Right forelimb (tissue), 1 donor: ENCODE results near the gene LGMN.
"Not testable (repeated sequence)": the region's sequence is repeated elsewhere in the genome, so short reads cannot be mapped to it uniquely, and the experiment has no call there.

Source experiments
- DNase-seq: peaks from one replicate; pipeline ENCODE4 v3.0.0-alpha.2; 2018

The LGMN gene

DNA sequence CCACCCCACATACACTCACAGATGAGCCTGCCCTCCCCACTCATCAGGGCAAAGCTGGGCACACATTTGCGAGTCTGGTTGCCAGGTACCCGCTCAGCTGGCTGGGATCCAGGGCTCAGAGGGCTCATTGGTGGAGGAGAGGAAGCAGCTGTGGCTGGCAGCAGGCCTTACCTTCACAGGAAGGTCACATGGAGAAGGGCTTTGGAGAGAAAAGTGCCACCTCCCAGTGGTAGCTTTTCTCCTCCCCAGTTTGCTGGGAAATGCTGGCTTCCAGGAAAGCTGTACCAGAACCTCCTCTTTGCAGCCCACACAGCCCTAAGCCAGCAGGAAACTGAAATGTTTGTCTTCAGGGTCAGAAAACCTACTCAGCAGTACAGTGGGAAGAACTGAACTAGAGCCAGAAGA is 55.6 kb downstream of the LGMN start:
- peak; percentile 77 for DNase-seq

DNA sequence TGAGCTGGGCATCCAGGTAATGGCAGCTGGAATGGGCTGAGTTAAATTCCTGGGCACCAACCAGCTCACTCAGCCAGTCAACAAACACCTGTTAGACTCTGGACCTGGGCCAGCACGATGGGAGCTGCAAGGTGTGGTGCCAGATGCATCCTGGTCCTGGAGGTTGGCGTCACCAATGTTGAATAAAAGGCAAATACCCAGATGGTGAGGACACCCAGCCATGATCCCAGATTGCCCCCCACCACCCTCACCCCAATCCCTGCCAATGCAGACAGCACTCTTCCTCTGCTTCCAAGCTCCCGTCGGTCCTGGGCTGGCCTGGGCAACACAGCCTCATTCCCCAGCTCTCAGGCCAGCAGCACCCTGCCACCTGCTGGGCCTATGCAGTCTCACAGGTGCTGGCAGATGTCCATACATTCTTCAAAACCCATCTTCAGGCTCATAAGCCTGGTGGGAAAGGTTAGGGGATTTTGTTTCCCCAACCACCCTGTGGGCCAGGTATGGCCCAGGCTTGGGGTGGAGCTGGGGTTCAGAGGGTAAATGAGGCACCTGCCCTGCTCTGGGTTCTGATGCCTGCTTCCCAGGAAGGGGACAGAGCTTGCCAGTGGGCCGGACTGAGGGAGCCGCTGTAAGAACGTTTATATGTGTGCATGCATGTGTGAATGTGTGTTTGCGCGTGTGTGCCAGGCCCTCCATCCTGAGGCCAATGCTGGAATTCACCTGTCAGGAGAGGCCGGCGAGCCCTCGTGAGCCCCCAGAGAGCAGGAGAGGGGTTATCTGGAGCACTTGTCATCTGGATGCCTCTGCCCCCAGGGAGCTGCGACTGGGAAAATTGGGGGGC is 58.0 kb downstream of the LGMN start:
- peak; percentile 45 for DNase-seq

DNA sequence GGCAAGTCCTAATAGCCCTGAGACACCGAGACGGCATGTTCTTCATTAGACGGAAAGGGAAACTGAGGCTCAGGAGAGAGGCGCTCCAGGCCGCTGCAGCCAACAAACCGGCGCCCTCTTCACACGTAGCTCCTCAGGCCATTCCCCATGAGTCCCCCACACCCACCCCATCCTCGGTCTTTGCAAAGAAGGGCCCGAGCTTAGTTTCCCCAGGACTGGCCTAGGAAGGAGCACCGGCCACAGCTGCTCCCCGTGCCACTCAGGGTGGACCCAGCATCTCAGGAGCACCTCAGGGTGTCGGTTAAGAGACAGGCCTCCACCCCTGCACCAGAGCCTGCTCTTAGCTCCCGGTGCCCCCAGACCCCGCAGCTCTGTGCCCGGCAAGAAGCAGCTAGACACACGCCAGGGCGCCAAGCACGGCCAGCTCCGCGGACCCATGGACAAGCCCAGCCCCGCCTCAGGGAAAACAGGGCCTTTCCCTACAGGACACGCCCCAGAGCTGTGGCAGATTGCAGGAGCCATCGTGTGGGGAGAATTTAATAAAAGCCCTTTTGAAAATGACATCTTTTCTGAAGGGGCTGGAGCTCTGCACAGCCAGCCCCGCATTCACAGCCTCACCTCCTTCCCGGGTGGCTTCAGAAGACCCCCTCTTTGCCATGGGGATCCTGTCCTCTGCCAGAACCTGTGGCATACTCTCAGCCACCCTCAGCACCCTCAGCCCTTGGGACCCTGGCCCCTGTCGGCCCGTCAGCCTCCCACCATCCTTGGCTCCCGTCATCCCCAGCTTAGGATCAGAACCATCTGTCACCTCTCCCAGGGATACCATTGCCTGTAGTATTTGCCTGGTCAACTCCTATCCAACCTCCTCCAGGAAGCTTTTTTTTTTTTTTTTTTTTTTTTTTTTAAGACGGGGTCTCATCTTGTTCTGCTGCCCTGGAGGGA is 59.7 kb downstream of the LGMN start:
- peak; percentile 45 for DNase-seq

DNA sequence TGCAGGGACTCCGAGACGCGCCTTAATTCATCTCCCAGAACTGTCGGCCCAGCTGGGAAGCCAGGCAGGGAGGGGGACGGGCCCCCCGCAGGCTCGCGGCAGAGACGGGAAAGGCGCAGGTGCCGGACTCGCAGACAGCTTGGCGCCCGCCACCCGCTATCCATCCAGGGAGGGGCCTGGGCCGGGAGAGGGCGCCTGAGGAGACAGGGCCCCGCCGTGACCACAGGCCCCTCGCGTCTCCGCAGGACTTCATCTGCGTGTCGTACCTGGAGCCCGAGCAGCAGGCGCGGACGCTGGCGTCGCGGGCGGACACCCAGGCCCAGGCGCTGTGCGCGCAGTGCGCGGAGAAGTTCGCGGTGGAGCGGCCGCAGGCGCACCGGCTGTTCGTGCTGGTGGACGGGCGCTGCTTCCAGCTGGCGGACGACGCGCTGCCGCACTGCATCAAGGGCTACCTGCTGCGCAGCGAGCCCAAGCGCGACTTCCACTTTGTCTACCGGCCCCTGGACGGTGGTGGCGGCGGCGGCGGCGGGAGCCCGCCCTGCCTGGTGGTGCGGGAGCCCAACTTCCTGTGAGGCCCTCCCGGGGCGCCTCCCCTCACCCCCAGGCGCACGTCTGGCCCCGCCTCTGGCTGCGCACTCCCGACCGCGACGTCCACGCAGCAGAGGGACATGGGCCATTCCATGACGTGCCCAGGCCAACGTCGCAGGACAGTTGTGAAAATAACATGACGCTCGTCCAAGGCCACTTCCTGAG is 60.6 kb downstream of the LGMN start:
- DNase-seq, result peak; percentile 58

DNA sequence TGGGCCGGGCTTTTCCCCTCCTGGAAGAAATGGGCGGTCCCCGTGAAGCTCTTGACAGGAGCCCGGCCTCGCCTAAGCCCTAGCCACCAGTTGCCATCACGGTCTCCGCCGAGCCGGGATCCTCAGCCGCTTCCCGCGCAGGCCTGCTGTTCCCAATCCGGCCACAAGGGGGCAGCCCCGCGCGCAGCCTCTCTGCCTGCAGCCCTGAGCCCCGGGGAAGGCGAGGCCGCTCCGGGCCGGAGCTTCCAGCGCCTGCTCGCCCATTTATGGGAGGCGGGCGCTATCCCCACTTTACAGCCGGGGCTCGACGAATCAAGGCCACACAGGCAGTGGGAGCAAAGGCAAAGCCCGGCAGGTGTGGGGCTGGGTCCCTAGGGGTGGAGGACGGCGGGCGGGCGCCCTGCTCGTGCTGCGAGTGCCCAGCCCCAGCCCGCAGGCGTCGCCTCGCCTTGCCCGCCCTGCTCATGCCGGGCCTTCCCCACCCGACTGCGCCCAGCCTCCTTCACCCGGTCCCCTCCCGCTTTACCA is 61.5 kb downstream of the LGMN start:
- peak; percentile 92 for DNase-seq

DNA sequence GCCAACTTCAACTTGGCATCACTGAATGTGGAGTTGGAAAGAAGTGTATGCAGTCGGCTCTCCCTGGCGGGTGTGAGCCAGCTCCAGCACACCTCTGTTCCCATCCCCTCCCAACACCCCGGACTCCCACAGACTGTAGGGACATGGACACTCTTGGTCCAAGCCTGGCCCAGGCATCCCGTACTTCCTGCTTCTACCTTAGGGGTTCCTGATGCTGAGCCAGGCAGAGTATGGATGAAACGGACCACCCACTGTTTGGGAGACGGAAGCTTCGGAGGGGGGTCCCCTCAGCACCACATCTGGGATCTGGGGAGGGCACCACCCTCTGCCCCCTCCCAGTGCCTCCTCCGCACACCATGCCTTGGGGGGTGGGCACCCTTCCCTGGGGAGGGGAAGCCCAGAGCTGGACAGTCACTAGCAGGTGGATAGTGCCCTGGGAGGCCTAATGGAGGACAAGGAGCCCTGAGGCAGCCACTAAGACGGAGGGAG is 62.0 kb downstream of the LGMN start:
- peak; percentile 40 for DNase-seq

DNA sequence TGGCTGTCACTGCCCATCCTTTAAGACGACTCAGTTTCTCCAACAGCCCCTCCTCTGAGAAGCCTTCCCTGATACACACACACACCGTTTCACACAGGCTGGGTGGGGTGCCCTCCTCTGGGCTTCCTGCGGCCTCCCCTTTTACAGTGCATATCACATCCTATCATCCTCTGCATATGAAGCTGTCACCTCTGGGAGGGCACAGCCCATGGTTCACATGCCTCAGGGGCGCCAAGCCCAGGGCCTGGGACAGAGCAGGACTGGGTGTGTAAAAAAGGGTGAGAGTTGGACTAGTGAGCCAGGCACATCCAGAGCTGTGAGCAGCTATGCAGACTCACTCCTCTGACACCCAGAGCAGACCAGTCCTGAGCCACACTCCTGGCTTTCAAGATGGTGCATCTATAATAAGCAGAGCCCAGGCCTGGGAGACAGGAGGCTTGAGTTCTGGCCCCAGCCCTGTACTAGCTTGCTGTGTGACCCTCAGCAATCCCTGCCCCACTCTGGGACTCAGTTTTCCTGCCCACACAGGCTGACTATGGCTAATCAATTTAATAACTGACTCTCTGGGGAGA is 62.6 kb downstream of the LGMN start:
- peak; percentile 32 for DNase-seq

GRCh38 chr14:92684801-92685560 is 63.4 kb downstream of the LGMN start:
- peak; percentile 43 for DNase-seq

DNA sequence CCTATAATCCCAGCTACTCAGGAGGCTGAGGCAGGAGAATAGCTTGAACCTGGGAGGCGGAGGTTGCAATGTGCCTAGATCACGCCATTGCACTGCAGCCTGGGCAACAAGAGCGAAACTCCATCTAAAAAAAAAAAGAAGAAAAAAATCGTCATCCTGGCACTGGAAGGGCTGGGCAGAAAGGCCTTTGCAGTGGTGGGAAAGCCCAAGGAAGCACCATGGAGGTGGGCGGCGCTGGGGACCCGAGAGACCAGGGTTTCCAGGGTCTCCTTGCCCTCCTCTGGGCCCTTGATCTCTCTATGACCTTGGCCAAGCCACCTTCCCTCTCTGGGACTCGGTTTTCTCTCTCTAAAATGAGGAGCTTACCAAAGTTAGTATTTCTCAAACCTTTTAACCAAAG is 65.4 kb downstream of the LGMN start:
- DNase-seq, result peak; percentile 4

- DNase-seq, result peak; percentile 85
Observed at GRCh38 chr14:92680781-92681650, 67.4 kb downstream of the LGMN start.

DNA sequence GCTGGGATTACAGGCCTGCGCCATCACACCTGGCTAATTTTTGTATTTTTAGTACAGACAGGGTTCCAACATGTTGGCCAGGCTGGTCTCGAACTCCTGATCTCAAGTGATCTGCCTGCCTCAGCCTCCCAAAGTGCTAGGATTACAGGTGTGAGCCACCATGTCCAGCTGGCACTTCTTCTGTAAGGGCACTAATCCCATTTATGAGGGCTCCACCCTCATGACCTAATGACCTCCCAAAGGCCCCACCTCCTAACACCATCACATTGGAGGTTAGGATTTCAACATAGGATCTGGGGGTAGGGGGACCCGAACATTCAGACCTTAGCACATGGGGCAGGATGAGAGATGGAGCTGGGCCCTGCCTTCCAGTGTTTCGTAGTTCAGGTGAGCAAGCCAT is 68.1 kb downstream of the LGMN start:
- DNase-seq, result not testable (repeated sequence)

GRCh38 chr14:92679246-92679645 is 69.2 kb downstream of the LGMN start:
- peak; percentile 26 for DNase-seq

DNA sequence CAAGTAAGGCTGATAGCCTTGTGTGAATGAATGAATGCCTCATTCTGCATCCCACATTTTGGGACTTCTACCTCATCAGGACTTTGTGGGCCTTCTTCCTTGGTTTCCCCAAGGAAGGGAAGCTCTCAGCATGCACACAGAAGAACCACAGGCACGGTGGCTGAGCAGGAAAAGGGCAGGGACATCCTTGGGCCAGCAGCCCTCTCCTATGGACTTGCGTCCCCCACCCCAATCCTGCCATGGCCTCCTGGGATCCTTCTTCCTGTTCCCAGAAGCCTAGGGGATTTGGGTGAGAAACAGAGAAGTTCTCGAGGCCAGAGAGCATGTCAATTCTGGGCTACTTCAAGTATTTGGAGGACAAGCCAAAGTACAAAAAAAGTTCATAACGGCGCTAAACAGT is 69.7 kb downstream of the LGMN start:
- DNase-seq, result no peak

- DNase-seq, result no peak
Observed at GRCh38 chr14:92677955-92678354, 70.5 kb downstream of the LGMN start.

DNA sequence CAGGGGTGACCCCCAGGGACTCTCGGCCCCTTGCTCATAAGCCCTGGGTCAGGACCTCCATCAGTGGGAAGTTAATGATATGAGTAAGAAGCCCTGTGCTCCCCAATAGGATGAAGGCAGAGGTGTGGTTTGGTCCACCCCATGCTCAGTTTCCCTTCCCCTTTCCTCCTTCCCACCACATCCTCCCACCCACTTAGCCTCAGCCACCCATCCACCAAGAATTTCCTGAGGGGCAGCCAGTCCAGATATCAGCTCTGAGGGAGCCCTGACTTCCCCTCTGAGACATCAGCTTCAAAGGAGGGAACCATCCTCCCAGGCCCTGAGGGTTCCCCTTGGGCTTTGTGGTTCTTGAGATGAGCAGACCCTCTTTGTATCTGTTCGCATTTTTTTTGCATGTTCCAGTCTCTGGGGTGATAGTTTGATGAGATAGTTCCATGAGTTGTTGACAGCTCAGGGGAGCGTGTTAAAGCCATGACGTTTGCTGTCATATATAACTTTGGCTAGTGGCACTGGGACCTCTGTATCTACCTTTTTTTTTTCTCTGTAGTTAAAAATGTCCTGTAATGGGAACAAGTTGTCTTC is 71.2 kb downstream of the LGMN start:
- peak; percentile 40 for DNase-seq

DNA sequence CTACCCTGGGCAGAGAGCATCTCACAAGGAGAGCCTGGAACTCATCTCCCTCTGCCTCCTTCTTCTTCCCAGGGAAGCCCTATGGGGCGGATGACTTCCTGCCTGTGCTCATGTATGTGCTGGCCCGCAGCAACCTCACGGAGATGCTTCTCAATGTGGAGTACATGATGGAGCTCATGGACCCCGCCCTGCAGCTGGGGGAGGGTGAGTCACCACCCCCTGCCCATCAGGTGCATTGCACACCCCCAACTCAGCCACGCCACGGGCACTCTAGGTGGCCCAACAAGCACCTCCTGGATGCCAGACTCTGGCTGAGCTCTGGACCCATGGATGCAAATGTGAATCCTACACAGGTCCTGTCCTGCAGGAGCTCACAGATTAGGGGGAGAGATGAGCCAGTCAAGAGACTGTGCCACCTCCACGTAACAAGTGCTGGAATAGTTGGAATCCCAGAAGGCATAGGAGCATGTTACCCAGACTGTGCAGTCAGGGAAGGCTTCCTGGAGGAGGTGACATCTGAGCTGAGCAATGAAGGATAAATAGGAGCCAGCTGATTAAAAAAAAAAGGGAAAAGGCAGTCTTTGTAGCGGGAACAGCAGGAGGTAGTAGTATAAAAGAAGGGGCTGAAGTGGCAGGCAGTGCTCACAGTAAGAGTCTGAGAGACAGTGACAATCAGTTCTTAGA is 71.9 kb downstream of the LGMN start:
- DNase-seq, result peak; percentile 19

GRCh38 chr14:92675976-92676375 is 72.5 kb downstream of the LGMN start:
- peak; percentile 45 for DNase-seq

DNA sequence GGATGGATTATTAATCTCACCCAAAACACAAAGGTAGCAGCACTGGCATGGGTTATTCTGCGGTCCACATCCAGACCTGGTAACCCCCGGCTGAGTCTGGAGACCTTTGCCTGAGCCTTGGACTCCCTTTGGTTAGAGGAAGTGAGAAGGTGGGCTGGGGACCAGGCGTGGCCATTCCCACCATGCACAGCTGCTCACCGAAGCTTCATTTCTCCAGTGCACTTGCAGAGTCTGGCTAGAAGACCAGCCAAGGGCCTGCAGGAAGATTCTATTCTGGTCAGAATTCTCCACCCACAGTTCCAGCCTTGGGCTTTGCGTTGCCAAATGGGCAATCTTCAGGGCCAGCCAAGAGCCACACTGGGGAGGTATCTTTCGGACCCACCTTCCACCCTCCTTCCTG is 73.0 kb downstream of the LGMN start:
- peak; percentile 4 for DNase-seq

DNA sequence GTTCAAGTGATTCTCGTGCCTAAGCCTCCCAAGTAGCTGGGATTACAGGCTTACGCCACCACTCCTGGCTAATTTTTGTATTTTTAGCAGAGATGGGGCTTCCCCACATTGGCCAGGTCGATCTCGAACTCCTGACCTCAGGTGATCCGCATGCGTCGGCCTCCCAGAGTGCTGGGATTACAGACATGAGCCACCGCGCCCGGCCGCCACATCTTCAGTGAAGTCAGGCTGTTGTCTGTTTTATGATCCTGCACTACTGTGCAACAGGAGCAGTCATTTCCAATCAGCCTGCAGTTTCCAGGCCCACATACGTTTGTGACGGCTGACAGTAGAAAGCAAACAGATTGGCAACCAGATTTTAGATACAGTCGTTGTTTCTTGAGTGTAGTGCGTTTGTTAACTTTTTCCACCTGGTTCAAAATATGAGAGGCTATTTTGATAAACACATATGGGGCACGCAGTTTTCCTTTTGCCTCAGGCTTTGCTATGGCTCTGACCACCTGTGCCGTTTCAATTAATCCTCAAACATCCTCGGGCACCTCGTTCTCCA is 74.8 kb downstream of the LGMN start:
- DNase-seq, result no peak
